ENCODE measurements around the gene CFAP20. TPM values are rescaled to one million over a fixed set of nuclear protein-coding genes. Genes with fewer than 3 reads are reported as not detected.

CFAP20 gene
- total RNA-seq, 1 experiment from 2014 or later, result 58.3 TPM

- no TSS peak for BruUV-seq (replicated peaks)
- ATAC-seq (no peak), DNase-seq (no peak)
- no peak overlapping the region for H3K4me3 ChIP-seq (ENCODE audit: low read length)
- no peak overlapping the region for H3K9ac ChIP-seq (ENCODE audit: low read length)
- H3K79me2 ChIP-seq (ENCODE audit: low read length), result peaks cover 43% of the 10 kb centered on the region
- ChIA-PET POLR2A (ENCODE audit: unreplicated experiment) (no interaction called here), CTCF (no interaction called here)
- TF ChIP-seq EZH2phosphoT487 (IDR thresholded peaks at IDR 0.05; ENCODE audit: borderline replicate concordance, low read length), result no peak
- TF ChIP-seq EZH2 (IDR thresholded peaks at IDR 0.05; ENCODE audit: low read length, unreplicated experiment), result no peak
- TF ChIP-seq, protein P1, sequence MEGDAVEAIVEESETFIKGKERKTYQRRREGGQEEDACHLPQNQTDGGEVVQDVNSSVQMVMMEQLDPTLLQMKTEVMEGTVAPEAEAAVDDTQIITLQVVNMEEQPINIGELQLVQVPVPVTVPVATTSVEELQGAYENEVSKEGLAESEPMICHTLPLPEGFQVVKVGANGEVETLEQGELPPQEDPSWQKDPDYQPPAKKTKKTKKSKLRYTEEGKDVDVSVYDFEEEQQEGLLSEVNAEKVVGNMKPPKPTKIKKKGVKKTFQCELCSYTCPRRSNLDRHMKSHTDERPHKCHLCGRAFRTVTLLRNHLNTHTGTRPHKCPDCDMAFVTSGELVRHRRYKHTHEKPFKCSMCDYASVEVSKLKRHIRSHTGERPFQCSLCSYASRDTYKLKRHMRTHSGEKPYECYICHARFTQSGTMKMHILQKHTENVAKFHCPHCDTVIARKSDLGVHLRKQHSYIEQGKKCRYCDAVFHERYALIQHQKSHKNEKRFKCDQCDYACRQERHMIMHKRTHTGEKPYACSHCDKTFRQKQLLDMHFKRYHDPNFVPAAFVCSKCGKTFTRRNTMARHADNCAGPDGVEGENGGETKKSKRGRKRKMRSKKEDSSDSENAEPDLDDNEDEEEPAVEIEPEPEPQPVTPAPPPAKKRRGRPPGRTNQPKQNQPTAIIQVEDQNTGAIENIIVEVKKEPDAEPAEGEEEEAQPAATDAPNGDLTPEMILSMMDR (conservative IDR thresholded peaks at IDR 0.05; ENCODE audit: low read depth, low read length), result no peak
- peaks cover 16% of the 10 kb centered on the region for H3K36me3 ChIP-seq (ENCODE audit: low read depth, low read length)
- H3K4me1 ChIP-seq (ENCODE audit: insufficient read depth, low read length), result peaks cover 2% of the 10 kb centered on the region
- no peaks in the 10 kb centered on the region for H3F3A ChIP-seq (ENCODE audit: low read length, unreplicated experiment)
- no peak overlapping the region for H3K27ac ChIP-seq (ENCODE audit: low read length)
- intact Hi-C loops (cut with micrococcal nuclease), result no loop called here
- no peaks in the 10 kb centered on the region for H3K9me2 ChIP-seq (replicated peaks; ENCODE audit: low read length)
- H4K20me1 ChIP-seq (ENCODE audit: low read length), result peaks cover 31% of the 10 kb centered on the region
- H3K4me2 ChIP-seq (ENCODE audit: low read length), result no peak overlapping the region
- H3K9me3 ChIP-seq (ENCODE audit: low read length), result no peaks in the 10 kb centered on the region
- no peak overlapping the region for H2AFZ ChIP-seq (ENCODE audit: low read length)
- H3K27me3 ChIP-seq (ENCODE audit: low read length), result no peaks in the 10 kb centered on the region
Observed at GRCh38 chr16:58116529-58116928, 12.7 kb downstream of the CFAP20 start.

- H3K36me3 ChIP-seq (ENCODE audit: low read depth, low read length), result peaks cover 16% of the 10 kb centered on the region
- intact Hi-C loops (cut with micrococcal nuclease), result no loop called here
- H3K4me2 ChIP-seq (ENCODE audit: low read length), result no peak overlapping the region
- H3K9ac ChIP-seq (ENCODE audit: low read length), result no peak overlapping the region
- CTCF ChIA-PET, result no interaction called here
- H2AFZ ChIP-seq (ENCODE audit: low read length), result no peak overlapping the region
- POLR2A ChIA-PET (ENCODE audit: unreplicated experiment), result no interaction called here
- ATAC-seq (no peak), DNase-seq (no peak)
- BruUV-seq (replicated peaks), result no TSS peak
- H3K79me2 ChIP-seq (ENCODE audit: low read length), result peaks cover 39% of the 10 kb centered on the region
- H3K4me3 ChIP-seq (ENCODE audit: low read length), result no peak overlapping the region
- no peaks in the 10 kb centered on the region for H3K4me1 ChIP-seq (ENCODE audit: insufficient read depth, low read length)
- H3K9me3 ChIP-seq (ENCODE audit: low read length), result no peaks in the 10 kb centered on the region
- H3K27me3 ChIP-seq (ENCODE audit: low read length), result no peaks in the 10 kb centered on the region
- TF ChIP-seq EZH2phosphoT487 (IDR thresholded peaks at IDR 0.05; ENCODE audit: borderline replicate concordance, low read length) (no peak), EZH2 (IDR thresholded peaks at IDR 0.05; ENCODE audit: low read length, unreplicated experiment) (no peak)
- TF ChIP-seq, protein P1 (conservative IDR thresholded peaks at IDR 0.05; ENCODE audit: low read depth, low read length), result no peak
- no peaks in the 10 kb centered on the region for H3F3A ChIP-seq (ENCODE audit: low read length, unreplicated experiment)
- no peak overlapping the region for H3K27ac ChIP-seq (ENCODE audit: low read length)
- H4K20me1 ChIP-seq (ENCODE audit: low read length), result peaks cover 27% of the 10 kb centered on the region
- no peaks in the 10 kb centered on the region for H3K9me2 ChIP-seq (replicated peaks; ENCODE audit: low read length)
Observed at GRCh38 chr16:58116081-58116480, 13.1 kb downstream of the CFAP20 start.

- Histone ChIP-seq H3K27ac (ENCODE audit: low read length) (no peak overlapping the region), H3K4me2 (ENCODE audit: low read length) (no peak overlapping the region), H3K9ac (ENCODE audit: low read length) (no peak overlapping the region), H4K20me1 (ENCODE audit: low read length) (peaks cover 17% of the 10 kb centered on the region), H3K9me3 (ENCODE audit: low read length) (no peaks in the 10 kb centered on the region), H3K9me2 (replicated peaks; ENCODE audit: low read length) (no peaks in the 10 kb centered on the region), H3K27me3 (ENCODE audit: low read length) (no peaks in the 10 kb centered on the region), H3K36me3 (ENCODE audit: low read depth, low read length) (peaks cover 16% of the 10 kb centered on the region), H3F3A (ENCODE audit: low read length, unreplicated experiment) (no peaks in the 10 kb centered on the region), H2AFZ (ENCODE audit: low read length) (no peak overlapping the region), H3K4me3 (ENCODE audit: low read length) (no peak overlapping the region), H3K4me1 (ENCODE audit: insufficient read depth, low read length) (no peaks in the 10 kb centered on the region), H3K79me2 (ENCODE audit: low read length) (peaks cover 29% of the 10 kb centered on the region)
- BruUV-seq (replicated peaks), result no TSS peak
- ATAC-seq, result no peak
- intact Hi-C loops (cut with micrococcal nuclease), result no loop called here
- no peak for DNase-seq
- TF ChIP-seq EZH2 (IDR thresholded peaks at IDR 0.05; ENCODE audit: low read length, unreplicated experiment), result no peak
- TF ChIP-seq, protein P1 (conservative IDR thresholded peaks at IDR 0.05; ENCODE audit: low read depth, low read length), result no peak
- no peak for TF ChIP-seq EZH2phosphoT487 (IDR thresholded peaks at IDR 0.05; ENCODE audit: borderline replicate concordance, low read length)
- CTCF ChIA-PET, result no interaction called here
- POLR2A ChIA-PET (ENCODE audit: unreplicated experiment), result interaction anchor here (0.8 kb wide), 1 partner anchor 14 kb away, joined by 6 read pairs; the partner anchor contains the start of gene CFAP20
Observed at GRCh38 chr16:58114827-58115825, 14.1 kb downstream of the CFAP20 start.
